ENCODE data around the gene FBN3.
"Not testable (repeated sequence)": the region's sequence is repeated elsewhere in the genome, so short reads cannot be mapped to it uniquely, and the experiment has no call there.

Gene FBN3

GRCh38 chr19:8163759-8164158 is 14.4 kb upstream of the FBN3 start (continued):
- TF ChIP-seq, protein P1, sequence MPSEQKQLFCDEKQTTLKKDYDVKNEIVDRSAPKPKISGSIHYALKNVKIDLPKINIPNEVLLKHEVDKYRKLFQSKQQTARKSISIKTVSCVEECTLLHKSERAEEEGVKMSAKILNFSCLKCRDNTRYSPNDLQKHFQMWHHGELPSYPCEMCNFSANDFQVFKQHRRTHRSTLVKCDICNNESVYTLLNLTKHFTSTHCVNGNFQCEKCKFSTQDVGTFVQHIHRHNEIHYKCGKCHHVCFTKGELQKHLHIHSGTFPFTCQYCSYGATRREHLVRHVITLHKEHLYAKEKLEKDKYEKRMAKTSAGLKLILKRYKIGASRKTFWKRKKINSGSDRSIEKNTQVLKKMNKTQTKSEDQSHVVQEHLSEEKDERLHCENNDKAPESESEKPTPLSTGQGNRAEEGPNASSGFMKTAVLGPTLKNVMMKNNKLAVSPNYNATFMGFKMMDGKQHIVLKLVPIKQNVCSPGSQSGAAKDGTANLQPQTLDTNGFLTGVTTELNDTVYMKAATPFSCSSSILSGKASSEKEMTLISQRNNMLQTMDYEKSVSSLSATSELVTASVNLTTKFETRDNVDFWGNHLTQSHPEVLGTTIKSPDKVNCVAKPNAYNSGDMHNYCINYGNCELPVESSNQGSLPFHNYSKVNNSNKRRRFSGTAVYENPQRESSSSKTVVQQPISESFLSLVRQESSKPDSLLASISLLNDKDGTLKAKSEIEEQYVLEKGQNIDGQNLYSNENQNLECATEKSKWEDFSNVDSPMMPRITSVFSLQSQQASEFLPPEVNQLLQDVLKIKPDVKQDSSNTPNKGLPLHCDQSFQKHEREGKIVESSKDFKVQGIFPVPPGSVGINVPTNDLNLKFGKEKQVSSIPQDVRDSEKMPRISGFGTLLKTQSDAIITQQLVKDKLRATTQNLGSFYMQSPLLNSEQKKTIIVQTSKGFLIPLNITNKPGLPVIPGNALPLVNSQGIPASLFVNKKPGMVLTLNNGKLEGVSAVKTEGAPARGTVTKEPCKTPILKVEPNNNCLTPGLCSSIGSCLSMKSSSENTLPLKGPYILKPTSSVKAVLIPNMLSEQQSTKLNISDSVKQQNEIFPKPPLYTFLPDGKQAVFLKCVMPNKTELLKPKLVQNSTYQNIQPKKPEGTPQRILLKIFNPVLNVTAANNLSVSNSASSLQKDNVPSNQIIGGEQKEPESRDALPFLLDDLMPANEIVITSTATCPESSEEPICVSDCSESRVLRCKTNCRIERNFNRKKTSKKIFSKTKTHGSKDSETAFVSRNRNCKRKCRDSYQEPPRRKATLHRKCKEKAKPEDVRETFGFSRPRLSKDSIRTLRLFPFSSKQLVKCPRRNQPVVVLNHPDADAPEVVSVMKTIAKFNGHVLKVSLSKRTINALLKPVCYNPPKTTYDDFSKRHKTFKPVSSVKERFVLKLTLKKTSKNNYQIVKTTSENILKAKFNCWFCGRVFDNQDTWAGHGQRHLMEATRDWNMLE (tag by site-specific recombination; conservative IDR thresholded peaks at IDR 0.05; ENCODE audit: low read depth) = no peak
- TF ChIP-seq, protein P2, sequence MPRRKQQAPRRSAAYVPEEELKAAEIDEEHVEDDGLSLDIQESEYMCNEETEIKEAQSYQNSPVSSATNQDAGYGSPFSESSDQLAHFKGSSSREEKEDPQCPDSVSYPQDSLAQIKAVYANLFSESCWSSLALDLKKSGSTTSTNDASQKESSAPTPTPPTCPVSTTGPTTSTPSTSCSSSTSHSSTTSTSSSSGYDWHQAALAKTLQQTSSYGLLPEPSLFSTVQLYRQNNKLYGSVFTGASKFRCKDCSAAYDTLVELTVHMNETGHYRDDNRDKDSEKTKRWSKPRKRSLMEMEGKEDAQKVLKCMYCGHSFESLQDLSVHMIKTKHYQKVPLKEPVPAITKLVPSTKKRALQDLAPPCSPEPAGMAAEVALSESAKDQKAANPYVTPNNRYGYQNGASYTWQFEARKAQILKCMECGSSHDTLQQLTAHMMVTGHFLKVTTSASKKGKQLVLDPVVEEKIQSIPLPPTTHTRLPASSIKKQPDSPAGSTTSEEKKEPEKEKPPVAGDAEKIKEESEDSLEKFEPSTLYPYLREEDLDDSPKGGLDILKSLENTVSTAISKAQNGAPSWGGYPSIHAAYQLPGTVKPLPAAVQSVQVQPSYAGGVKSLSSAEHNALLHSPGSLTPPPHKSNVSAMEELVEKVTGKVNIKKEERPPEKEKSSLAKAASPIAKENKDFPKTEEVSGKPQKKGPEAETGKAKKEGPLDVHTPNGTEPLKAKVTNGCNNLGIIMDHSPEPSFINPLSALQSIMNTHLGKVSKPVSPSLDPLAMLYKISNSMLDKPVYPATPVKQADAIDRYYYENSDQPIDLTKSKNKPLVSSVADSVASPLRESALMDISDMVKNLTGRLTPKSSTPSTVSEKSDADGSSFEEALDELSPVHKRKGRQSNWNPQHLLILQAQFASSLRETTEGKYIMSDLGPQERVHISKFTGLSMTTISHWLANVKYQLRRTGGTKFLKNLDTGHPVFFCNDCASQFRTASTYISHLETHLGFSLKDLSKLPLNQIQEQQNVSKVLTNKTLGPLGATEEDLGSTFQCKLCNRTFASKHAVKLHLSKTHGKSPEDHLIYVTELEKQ (tag by site-specific recombination; IDR thresholded peaks at IDR 0.05; ENCODE audit: borderline replicate concordance) = no peak
- TF ChIP-seq ZNF521 (tag by site-specific recombination; IDR thresholded peaks at IDR 0.05) = no peak
- TF ChIP-seq ZFP3 (tag by site-specific recombination; IDR thresholded peaks at IDR 0.05; ENCODE audit: low read depth) = no peak
- TF ChIP-seq, protein P3, sequence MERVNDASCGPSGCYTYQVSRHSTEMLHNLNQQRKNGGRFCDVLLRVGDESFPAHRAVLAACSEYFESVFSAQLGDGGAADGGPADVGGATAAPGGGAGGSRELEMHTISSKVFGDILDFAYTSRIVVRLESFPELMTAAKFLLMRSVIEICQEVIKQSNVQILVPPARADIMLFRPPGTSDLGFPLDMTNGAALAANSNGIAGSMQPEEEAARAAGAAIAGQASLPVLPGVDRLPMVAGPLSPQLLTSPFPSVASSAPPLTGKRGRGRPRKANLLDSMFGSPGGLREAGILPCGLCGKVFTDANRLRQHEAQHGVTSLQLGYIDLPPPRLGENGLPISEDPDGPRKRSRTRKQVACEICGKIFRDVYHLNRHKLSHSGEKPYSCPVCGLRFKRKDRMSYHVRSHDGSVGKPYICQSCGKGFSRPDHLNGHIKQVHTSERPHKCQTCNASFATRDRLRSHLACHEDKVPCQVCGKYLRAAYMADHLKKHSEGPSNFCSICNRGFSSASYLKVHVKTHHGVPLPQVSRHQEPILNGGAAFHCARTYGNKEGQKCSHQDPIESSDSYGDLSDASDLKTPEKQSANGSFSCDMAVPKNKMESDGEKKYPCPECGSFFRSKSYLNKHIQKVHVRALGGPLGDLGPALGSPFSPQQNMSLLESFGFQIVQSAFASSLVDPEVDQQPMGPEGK (tag by site-specific recombination; IDR thresholded peaks at IDR 0.05) = no peak

- Histone ChIP-seq H3K36me3 (ENCODE audit: control insufficient read depth in 2 of 2, insufficient read depth in 1 of 2, low read length in 2 of 2) (no peaks in the 10 kb centered on the region), H3K4me3 (ENCODE audit: low read depth, low read length) (no peak overlapping the region), H3K9me3 (ENCODE audit: control insufficient read depth, insufficient read depth, low read depth, low read length) (no peaks in the 10 kb centered on the region), H3K27ac (ENCODE audit: extremely low read depth, low read depth, low read length) (no peak overlapping the region), H3K4me1 (ENCODE audit: control insufficient read depth, insufficient read depth, low read length) (no peaks in the 10 kb centered on the region)
- POLR2A ChIA-PET = interaction anchor here (1.0 kb wide), 1 partner anchor 218 kb away, joined by 6 read pairs; the partner anchor contains the start of gene TIMM44
- TF ChIP-seq SP2 (tag by site-specific recombination; IDR thresholded peaks at IDR 0.05) (peak; percentile 39), ZNF248 (tag by site-specific recombination; IDR thresholded peaks at IDR 0.05) (no peak)
- CTCF ChIA-PET = no interaction called here
These were observed 11.8 kb upstream of the FBN3 start for GRCh38 chr19:8161135-8161646.

- H3K4me3 ChIP-seq (ENCODE audit: low read depth, low read length); H3K4me1 ChIP-seq (ENCODE audit: control insufficient read depth, insufficient read depth, low read length); POLR2A ChIA-PET; H3K36me3 ChIP-seq (ENCODE audit: control insufficient read depth in 2 of 2, insufficient read depth in 1 of 2, low read length in 2 of 2); H3K27ac ChIP-seq (ENCODE audit: extremely low read depth, low read depth, low read length); H3K9me3 ChIP-seq (ENCODE audit: control insufficient read depth, insufficient read depth, low read depth, low read length): not testable (repeated sequence)
- CTCF ChIA-PET = interaction anchor here (0.7 to 1.6 kb wide), 6 partner anchors 43 to 189 kb away, joined by 3 to 17 read pairs (median 3); no protein-coding TSS in a partner anchor
These were observed 9.9 kb upstream of the FBN3 start for GRCh38 chr19:8159322-8159721.

Data from HEK293 (cell line).